HEK293 (cell line): ENCODE results near the gene CDON.

Experiments used
- CTCF ChIA-PET: fragments of 350-600 bp; formaldehyde crosslinking; extraction: SDS; loops from one replicate; lab custom pipeline; 2021; ENCODE audit warnings: antibody characterized with exemption; lab: Yijun Ruan, JAX
- POLR2A ChIA-PET: fragments of 300-600 bp; formaldehyde crosslinking; extraction: SDS; loops from one replicate; lab custom pipeline; 2020; ENCODE audit warnings: antibody characterized with exemption, inconsistent platforms; lab: Yijun Ruan, JAX
- H3K27ac ChIP-seq: fragments of 200-500 bp; sonication (Bioruptor generic); 2 replicates; pipeline ENCODE4 v1.5.1; 2014; ENCODE audit warnings: low read depth, low read length, control low read depth, inconsistent platforms; ENCODE audit errors: extremely low read depth
- H3K36me3 ChIP-seq, 2 experiments: fragments of 200-500 bp in 1 of 2; sonication (Bioruptor generic) in 1 of 2; 1 replicate in 1 of 2; 2 replicates in 1 of 2; pipeline ENCODE4 v1.5.1; 2014 to 2017; ENCODE audit warnings: inconsistent platforms in 2 of 2, low read length in 2 of 2; ENCODE audit not compliant: control insufficient read depth in 2 of 2, insufficient read depth in 1 of 2
- H3K4me1 ChIP-seq: fragments of 200-500 bp; sonication (Bioruptor generic); 2 replicates; pipeline ENCODE4 v1.5.1; 2014; ENCODE audit warnings: mild to moderate bottlenecking, low read length, inconsistent platforms; ENCODE audit not compliant: control insufficient read depth, insufficient read depth
- H3K4me3 ChIP-seq: 2 replicates; pipeline ENCODE4 v1.5.1; 2011; ENCODE audit warnings: low read depth, mild to moderate bottlenecking, control low read depth, low read length, moderate library complexity
- H3K9me3 ChIP-seq: fragments of 200-500 bp; sonication (Bioruptor generic); 2 replicates; pipeline ENCODE4 v1.5.1; 2014; ENCODE audit warnings: low read depth, low read length, inconsistent platforms; ENCODE audit not compliant: control insufficient read depth, insufficient read depth
- KLF9 ChIP-seq: fragments of 450-650 bp; formaldehyde crosslinking; IDR thresholded peaks from 2 replicates; pipeline ENCODE4 v1.5.1; 2016; ENCODE audit warnings: missing biosample characterization, missing genetic modification characterization, low read depth
- SETDB1 ChIP-seq: IDR thresholded peaks from one replicate; pipeline ENCODE4 v1.6.1; 2017; ENCODE audit warnings: mild to moderate bottlenecking, low read length, moderate library complexity, mixed read lengths; ENCODE audit not compliant: insufficient read length
- ZBTB11 ChIP-seq: fragments of 450-650 bp; formaldehyde crosslinking; conservative IDR thresholded peaks from 2 replicates; pipeline ENCODE4 v1.5.1; 2016; ENCODE audit warnings: low read depth, missing biosample characterization, missing genetic modification characterization
- ZBTB44 ChIP-seq: fragments of 450-650 bp; IDR thresholded peaks from 2 replicates; pipeline ENCODE4 v1.5.1; 2018; ENCODE audit warnings: missing biosample characterization, mild to moderate bottlenecking, missing genetic modification characterization
- ZFP41 ChIP-seq: fragments of 450-650 bp; formaldehyde crosslinking; IDR thresholded peaks from 2 replicates; pipeline ENCODE4 v1.5.1; 2016; ENCODE audit warnings: missing biosample characterization, missing genetic modification characterization, borderline replicate concordance
- ZNF10 ChIP-seq: fragments of 450-650 bp; formaldehyde crosslinking; IDR thresholded peaks from 2 replicates; pipeline ENCODE4 v1.5.1; 2017; ENCODE audit warnings: missing biosample characterization, missing genetic modification characterization
- ZNF19 ChIP-seq: fragments of 450-650 bp; formaldehyde crosslinking; IDR thresholded peaks from 2 replicates; pipeline ENCODE4; 2016; ENCODE audit warnings: missing biosample characterization, missing genetic modification characterization, low read depth
- ZNF26 ChIP-seq: fragments of 450-650 bp; formaldehyde crosslinking; IDR thresholded peaks from 2 replicates; pipeline ENCODE4 v1.5.1; 2016; ENCODE audit warnings: missing biosample characterization, missing genetic modification characterization
- ZNF341 ChIP-seq: fragments of 450-650 bp; formaldehyde crosslinking; IDR thresholded peaks from 2 replicates; pipeline ENCODE4; 2016; ENCODE audit warnings: low read depth, missing biosample characterization, missing genetic modification characterization
- ZNF404 ChIP-seq: fragments of 450-650 bp; formaldehyde crosslinking; IDR thresholded peaks from 2 replicates; pipeline ENCODE4 v1.5.1; 2017; ENCODE audit warnings: missing biosample characterization, missing genetic modification characterization
- ZNF561 ChIP-seq: fragments of 450-650 bp; IDR thresholded peaks from 2 replicates; pipeline ENCODE4 v1.5.1; 2018; ENCODE audit warnings: missing biosample characterization, missing genetic modification characterization, borderline replicate concordance
- ZNF639 ChIP-seq: fragments of 450-650 bp; formaldehyde crosslinking; IDR thresholded peaks from 2 replicates; pipeline ENCODE4 v1.5.1; 2016; ENCODE audit warnings: missing biosample characterization, missing genetic modification characterization
- ZNF76 ChIP-seq: fragments of 450-650 bp; formaldehyde crosslinking; IDR thresholded peaks from 2 replicates; pipeline ENCODE4; 2016; ENCODE audit warnings: low read depth, missing biosample characterization, missing genetic modification characterization, borderline replicate concordance
- ZNF785 ChIP-seq: fragments of 450-650 bp; formaldehyde crosslinking; IDR thresholded peaks from 2 replicates; pipeline ENCODE4 v1.5.1; 2016; ENCODE audit warnings: missing biosample characterization, missing genetic modification characterization

CDON gene

GRCh38 chr11:125999234-125999880 lies 63.3 kb downstream of the CDON start:
- Histone ChIP-seq H3K27ac (no peak overlapping the region), H3K4me1 (no peaks in the 10 kb centered on the region), H3K36me3 (peaks cover 27 to 61% of the 10 kb centered on the region in 2 experiments), H3K9me3 (no peaks in the 10 kb centered on the region), H3K4me3 (no peak overlapping the region)
- ChIA-PET POLR2A (no interaction called here), CTCF (no interaction called here)
- TF ChIP-seq KLF9 (tag by site-specific recombination), result no peak
- TF ChIP-seq ZNF639 (tag by site-specific recombination), result no peak
- TF ChIP-seq ZNF76, result no peak
- TF ChIP-seq ZBTB44 (tag by site-specific recombination), result no peak
- TF ChIP-seq ZNF785 (tag by site-specific recombination), result no peak
- no peak for TF ChIP-seq ZNF404 (tag by site-specific recombination)

- ChIA-PET POLR2A (interaction anchor here (0.6 kb wide), 1 partner anchor 342 kb away, joined by 3 read pairs; no protein-coding TSS in a partner anchor), CTCF (no interaction called here)
- no peaks in the 10 kb centered on the region for H3K9me3 ChIP-seq
- H3K4me1 ChIP-seq, result no peaks in the 10 kb centered on the region
- H3K4me3 ChIP-seq, result no peak overlapping the region
- no peak overlapping the region for H3K27ac ChIP-seq
- no peak for TF ChIP-seq ZBTB11 (tag by site-specific recombination)
- TF ChIP-seq ZNF26 (tag by site-specific recombination), result no peak
- no peak for TF ChIP-seq ZNF561 (tag by site-specific recombination)
- TF ChIP-seq ZNF341 (tag by site-specific recombination), result no peak
- no peak for TF ChIP-seq ZNF19 (tag by site-specific recombination)
- TF ChIP-seq ZNF10 (tag by site-specific recombination), result no peak
- no peak for TF ChIP-seq SETDB1
- TF ChIP-seq ZFP41 (tag by site-specific recombination), result no peak
- peaks cover 19 to 66% of the 10 kb centered on the region in 2 experiments for H3K36me3 ChIP-seq
Observed at GRCh38 chr11:125998267-125998666, 64.4 kb downstream of the CDON start.
